Epithelial cell of prostate (primary cell): Measurements from ENCODE around the gene ABAT.
A peak's percentile ranks its signal among the peaks of the same experiment; 100 is the strongest.

Experiments
- DNase-seq: peaks from one replicate; pipeline ENCODE4 v3.0.0-alpha.2; 2011; ENCODE audit warnings: low read depth, low spot score
- H3K27ac ChIP-seq: fragments of 450-650 bp; 2 replicates; pipeline ENCODE4 v1.5.1; 2017; ENCODE audit warnings: mild to moderate bottlenecking

Gene ABAT

GRCh38 chr16:8804313-8804712 lies 129.9 kb downstream of the ABAT start:
- DNase-seq = no peak

DNA sequence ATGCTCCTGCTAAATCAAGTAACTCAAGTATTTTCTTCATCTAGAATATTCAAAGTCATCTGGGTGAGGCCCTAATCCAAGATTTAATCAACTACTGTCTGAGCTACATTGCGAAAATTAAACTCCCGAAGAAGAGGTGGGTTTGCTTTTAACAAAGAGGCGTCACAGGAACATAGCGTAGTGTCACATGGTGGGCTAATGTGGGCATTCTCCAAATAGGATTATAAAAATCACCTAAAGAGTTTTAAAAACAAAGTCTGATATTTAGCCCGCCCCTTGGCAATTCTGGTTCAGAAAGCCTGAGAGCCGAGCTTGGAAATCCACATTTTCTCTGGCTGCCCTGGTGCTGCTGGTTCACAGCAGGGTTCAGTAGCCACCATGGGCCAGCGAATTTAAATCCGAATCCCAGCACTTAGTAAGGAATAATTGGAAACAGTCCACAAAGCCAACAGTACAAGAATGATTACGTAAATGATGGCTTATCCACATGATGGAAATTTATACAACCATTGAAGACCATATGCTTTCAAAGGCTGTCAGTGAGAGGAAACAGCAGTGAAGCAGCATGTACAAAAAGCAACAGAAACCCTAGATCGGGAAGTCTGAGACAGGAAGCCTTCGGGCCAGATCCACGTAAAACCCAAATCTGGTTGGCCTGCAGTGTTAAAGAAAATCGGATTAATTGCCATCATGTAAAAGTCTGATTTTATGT lies 132.0 kb downstream of the ABAT start:
- H3K27ac ChIP-seq = no peak overlapping the region
- no peak for DNase-seq

More at GRCh38 chr16:8804313-8804712, 129.9 kb downstream of the ABAT start:
- no peak overlapping the region for H3K27ac ChIP-seq

DNA sequence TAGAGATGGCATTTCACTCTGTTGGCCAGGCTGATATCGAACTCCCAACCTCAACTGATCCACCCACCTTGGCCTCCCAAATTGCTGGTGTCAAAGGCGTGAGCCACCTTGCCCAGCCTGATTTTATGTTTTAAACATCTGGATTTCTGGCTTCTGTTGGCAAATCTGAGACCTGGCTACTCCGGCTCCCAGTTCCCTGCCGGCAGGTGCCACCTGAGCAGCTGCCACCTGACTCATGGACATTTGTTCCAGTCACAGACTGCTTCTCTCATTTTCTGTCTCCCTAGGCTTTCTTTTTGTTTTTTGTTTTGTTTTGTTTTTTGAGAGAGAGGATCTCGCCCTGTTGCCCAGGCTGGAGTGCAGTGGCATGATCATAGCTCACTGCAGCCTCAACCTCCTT lies 132.8 kb downstream of the ABAT start:
- H3K27ac ChIP-seq = no peak overlapping the region
- no peak for DNase-seq

DNA sequence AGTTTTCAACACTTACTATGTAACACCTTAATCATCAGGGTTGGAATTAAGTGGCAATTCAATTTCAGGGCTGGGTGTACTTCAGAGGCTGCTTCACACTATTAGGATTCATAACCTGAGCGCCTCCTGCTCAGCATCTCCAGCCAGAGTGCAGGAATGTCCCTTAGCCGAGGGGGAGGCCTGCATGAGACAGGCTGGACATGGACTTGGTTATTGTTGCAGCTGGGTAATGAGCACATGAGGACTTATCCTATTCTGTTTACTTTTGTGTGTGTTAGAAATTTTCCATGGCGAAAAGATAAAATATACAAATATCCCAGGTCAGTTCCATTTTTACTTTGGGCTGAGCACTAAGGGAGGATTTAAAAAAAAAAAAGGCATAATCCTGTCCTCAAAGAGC lies 133.6 kb downstream of the ABAT start:
- H3K27ac ChIP-seq = no peak overlapping the region
- no peak for DNase-seq

- H3K27ac ChIP-seq = no peak overlapping the region
- DNase-seq = no peak
Measured at GRCh38 chr16:8808613-8809353, 134.4 kb downstream of the ABAT start.

DNA sequence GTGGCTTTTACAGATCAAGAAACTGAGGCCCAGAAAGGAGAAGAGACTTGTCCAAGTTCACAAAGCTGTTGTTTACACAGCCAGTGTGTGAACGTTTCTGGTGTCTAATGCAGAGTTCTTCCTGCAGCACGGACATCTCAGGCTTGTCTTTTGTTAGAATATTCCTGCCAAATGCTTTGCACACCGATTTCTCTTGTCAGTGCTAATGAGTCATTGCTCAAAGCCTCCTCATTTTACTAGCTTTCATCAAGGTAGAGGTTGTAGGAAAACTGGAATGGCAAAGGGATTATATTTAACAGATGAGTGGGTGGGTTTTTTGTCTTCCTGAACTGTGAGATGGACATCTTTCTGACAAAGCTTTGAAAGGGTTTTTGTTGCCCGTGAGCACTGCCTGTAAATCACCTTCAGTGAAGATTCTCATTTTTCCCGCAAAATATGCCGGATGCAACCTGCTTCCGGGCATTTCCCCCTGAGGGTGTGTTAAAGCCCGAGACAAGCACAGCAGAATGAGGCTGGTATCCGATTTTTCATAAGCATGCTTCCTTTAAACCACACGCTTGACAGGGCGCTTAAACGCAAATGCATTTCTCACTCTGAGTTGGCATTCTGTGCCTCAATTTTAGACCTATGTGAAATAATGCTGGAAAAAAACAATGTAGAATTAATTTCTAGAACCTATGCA lies 137.9 kb downstream of the ABAT start:
- no peak for DNase-seq
- peak overlapping the region; percentile 1 for H3K27ac ChIP-seq

DNA sequence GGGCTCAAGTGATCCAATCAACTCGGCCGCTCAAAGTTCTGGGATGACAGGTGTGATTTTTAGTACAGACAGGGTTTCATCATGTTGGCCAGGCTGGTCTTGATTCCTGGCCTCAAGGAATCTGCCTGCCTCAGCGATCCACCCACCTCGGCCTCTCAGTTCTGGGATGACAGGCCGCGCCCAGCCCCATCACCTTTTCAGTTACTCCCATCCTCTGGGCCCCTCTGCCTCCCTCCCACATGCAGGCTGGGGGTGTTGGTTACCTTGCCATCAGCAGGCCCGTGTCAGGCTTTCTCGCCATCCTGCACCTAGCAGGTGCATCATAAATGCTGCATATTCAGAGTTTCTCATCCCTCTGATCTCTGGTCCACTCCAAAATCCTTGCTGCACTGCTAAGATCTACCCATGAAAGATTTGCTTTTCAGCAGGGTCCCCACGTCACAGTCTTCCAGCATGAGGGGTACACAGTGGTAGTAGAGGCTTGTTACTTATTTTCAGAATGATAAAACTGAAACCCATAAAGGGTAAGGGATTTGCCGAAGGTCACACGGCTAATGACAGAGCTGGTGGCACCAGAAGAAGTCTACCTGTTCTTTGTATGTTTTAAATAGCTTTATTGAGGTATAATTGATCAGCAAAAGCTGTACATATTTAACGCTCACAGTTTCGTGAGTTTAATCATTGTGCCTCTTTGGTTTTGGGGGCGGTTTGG lies 139.8 kb downstream of the ABAT start:
- H3K27ac ChIP-seq = no peak overlapping the region
- no peak for DNase-seq

DNA sequence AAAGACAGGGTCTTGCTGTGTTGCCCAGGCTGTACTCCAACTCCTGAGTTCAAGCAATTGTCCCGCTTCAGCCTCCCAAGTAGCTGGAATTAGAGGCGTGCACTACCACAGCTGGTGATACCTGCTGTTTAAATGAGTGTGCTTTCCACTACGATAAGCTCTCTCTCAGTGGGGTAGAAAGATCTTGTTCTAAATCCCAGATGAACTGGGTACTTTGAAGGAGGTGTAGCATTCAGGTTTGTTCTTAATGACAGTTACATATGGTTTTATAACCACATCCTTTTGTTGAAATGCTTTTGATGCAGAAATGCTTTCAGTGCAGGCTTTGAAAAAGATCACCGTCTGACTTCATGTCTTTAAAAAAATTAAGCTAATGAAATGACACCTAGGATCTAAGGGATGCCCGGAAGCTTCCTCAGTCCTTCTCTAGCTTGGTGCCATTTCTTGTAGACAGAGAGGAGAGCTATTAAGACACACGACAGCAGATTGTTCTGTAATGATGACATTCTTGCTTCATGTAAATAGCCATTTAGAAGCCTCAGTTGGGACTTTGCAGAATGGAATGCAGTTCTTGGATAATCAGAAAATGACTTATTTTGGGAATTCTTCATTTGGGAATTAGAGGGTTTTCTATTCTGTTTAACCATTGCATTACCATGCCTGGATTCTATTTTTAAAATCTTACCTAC lies 142.7 kb downstream of the ABAT start:
- no peak for DNase-seq
- H3K27ac ChIP-seq = no peak overlapping the region

GRCh38 chr16:8818504-8819270 lies 144.3 kb downstream of the ABAT start:
- H3K27ac ChIP-seq = no peak overlapping the region
- DNase-seq = no peak

- no peak for DNase-seq
- no peak overlapping the region for H3K27ac ChIP-seq
Measured at GRCh38 chr16:8819411-8820034, 145.1 kb downstream of the ABAT start.

GRCh38 chr16:8822403-8822802 lies 148.0 kb downstream of the ABAT start:
- DNase-seq = no peak
- H3K27ac ChIP-seq = no peak overlapping the region

DNA sequence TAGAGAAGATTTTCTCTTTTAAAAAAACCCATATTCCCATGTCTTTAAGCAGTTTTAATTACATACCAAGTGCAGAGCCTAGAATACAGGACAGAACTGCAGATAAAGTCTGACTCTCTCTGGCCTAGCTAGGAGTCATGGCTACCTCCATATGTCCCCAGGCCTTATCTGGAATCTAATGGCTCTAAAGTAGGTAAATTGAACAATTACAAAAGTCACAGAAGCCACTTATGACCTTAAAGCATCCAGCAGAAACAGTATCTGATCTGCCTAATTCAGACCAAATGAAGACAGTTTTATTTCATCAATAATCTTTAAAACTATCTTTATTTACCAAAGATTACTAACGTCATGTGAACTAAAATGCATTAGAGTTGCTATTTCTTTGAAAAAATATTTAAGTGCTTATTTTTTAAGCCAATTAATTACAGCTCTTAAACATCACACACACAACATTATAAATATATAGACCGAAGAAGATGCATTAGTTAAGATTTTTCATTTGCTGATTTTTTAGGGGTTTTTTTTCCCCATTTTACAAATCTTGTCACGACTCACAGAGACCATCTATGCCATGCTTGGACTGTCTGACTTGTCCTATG lies 152.0 kb downstream of the ABAT start:
- no peak for DNase-seq
- no peak overlapping the region for H3K27ac ChIP-seq

GRCh38 chr16:8828541-8829165 lies 154.2 kb downstream of the ABAT start:
- no peak for DNase-seq
- peak overlapping the region; percentile 57 for H3K27ac ChIP-seq

DNA sequence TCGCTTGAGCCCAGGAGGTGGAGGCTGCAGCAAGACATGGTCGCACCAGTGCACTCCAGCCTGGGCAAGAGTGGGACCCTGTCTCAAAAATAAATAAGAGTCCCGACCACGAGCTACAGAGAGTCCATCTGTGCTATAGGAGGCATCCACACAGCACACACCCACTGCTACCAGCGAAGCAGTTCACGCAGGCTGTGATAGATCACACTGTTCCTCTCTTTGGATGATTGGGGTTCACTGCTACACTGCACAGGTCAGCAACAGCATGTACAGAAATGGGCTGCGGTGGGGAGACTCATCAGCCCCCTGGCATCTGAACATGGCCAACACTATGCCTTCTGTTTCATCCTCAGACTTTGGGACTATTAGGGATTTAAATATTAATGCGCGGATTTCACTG lies 157.0 kb downstream of the ABAT start:
- no peak for DNase-seq
- H3K27ac ChIP-seq = no peak overlapping the region

- H3K27ac ChIP-seq = no peak overlapping the region
- DNase-seq = no peak
Measured at GRCh38 chr16:8831871-8832716, 157.7 kb downstream of the ABAT start.

GRCh38 chr16:8832717-8833105 lies 158.3 kb downstream of the ABAT start:
- no peak for DNase-seq
- H3K27ac ChIP-seq = no peak overlapping the region
